K562 (cell line): Measurements from ENCODE around the gene RNU6-8. TPM values are rescaled to one million over a fixed set of nuclear protein-coding genes. Genes with fewer than 3 reads are reported as not detected.

Experiments used
- CREM ChIP-seq: IDR thresholded peaks from 2 replicates; pipeline ENCODE4 v1.6.1; 2014; ENCODE audit warnings: antibody characterized with exemption, low read depth
- ESRRB ChIP-seq: fragments of 250-450 bp; sonication (Bioruptor Pico); IDR thresholded peaks from 2 replicates; pipeline ENCODE4 v1.5.0; 2020; ENCODE audit warnings: mild to moderate bottlenecking, moderate library complexity, borderline replicate concordance
- FOXM1 ChIP-seq, 2 experiments: fragments of 450-650 bp in 1 of 2; sonication (generic) in 1 of 2; formaldehyde crosslinking in 1 of 2; IDR thresholded peaks; 2 replicates each; pipeline versions ENCODE4 v1.6.1 to v1.9.0; 2017 to 2022; ENCODE audit warnings: low read depth in 2 of 2, mild to moderate bottlenecking in 2 of 2, missing genetic modification reagents in 1 of 2, moderate library complexity in 1 of 2
- GATAD2A ChIP-seq: fragments of 450-650 bp; IDR thresholded peaks from 2 replicates; pipeline ENCODE4 v1.6.1; 2017
- HBP1 ChIP-seq: fragments of 450-650 bp; formaldehyde crosslinking; IDR thresholded peaks from 2 replicates; pipeline ENCODE4 v1.4.0; 2022; ENCODE audit warnings: missing genetic modification characterization
- KLF16 ChIP-seq: IDR thresholded peaks from 2 replicates; pipeline ENCODE4 v1.6.1; 2016; ENCODE audit warnings: antibody characterized with exemption
- MIER1 ChIP-seq: fragments of 450-650 bp; IDR thresholded peaks from 2 replicates; pipeline ENCODE4 v1.6.1; 2016; ENCODE audit warnings: antibody characterized with exemption, mild to moderate bottlenecking, low read depth
- NCOA6 ChIP-seq: fragments of 450-650 bp; IDR thresholded peaks from 2 replicates; pipeline ENCODE4 v1.6.1; 2017; ENCODE audit warnings: mild to moderate bottlenecking
- PTRF ChIP-seq: fragments of 450-650 bp; IDR thresholded peaks from 2 replicates; pipeline ENCODE4 v1.6.1; 2016; ENCODE audit warnings: mild to moderate bottlenecking, missing genetic modification characterization, missing compliant biosample characterization
- REST ChIP-seq, 2 experiments: fragments of 450-650 bp; formaldehyde crosslinking in 1 of 2; IDR thresholded peaks; 2 replicates each; pipeline versions ENCODE4 v1.4.0 to v1.6.1; 2014 to 2020; ENCODE audit warnings: mild to moderate bottlenecking in 2 of 2, borderline replicate concordance in 1 of 2, low read depth in 1 of 2
- TAF1 ChIP-seq: IDR thresholded peaks from 2 replicates; pipeline ENCODE4 v1.6.1; 2011; ENCODE audit warnings: mild to moderate bottlenecking, low read length, moderate library complexity; ENCODE audit not compliant: insufficient read depth, control insufficient read depth, severe bottlenecking; ENCODE audit errors: extremely low read depth
- TAL1 ChIP-seq: fragments of 450-650 bp; IDR thresholded peaks from 2 replicates; pipeline ENCODE4 v1.6.1; 2016; ENCODE audit warnings: mild to moderate bottlenecking
- TBL1XR1 ChIP-seq, 2 experiments: IDR thresholded peaks; 2 replicates each; pipeline ENCODE4 v1.6.1; 2012; ENCODE audit warnings: improper control_type of control experiment in 2 of 2, low read length in 2 of 2, mild to moderate bottlenecking in 1 of 2
- VEZF1 ChIP-seq: fragments of 200-800 bp; sonication (Bioruptor generic); IDR thresholded peaks from 2 replicates; pipeline ENCODE4 v1.6.1; 2017; ENCODE audit warnings: missing genetic modification characterization, missing compliant biosample characterization
- YBX1 ChIP-seq: fragments of 450-650 bp; IDR thresholded peaks from 2 replicates; pipeline ENCODE4 v1.7.1; 2016; ENCODE audit warnings: mild to moderate bottlenecking
- ZNF184 ChIP-seq: sonication (generic); formaldehyde crosslinking; IDR thresholded peaks from 2 replicates; pipeline ENCODE4 v1.5.0; 2020; ENCODE audit warnings: missing genetic modification reagents
- ZNF212 ChIP-seq: fragments of 450-650 bp; formaldehyde crosslinking; IDR thresholded peaks from 2 replicates; pipeline ENCODE4 v1.4.0; 2020; ENCODE audit warnings: mild to moderate bottlenecking
- ZNF644 ChIP-seq: fragments of 200-800 bp; sonication (Bioruptor generic); IDR thresholded peaks from 2 replicates; pipeline ENCODE4 v1.6.1; 2016; ENCODE audit warnings: low read depth, missing genetic modification characterization, missing compliant biosample characterization
- polyA plus RNA-seq, 8 experiments: library from polyadenylated mRNA; depleted of rRNA in 4 of 8; stranded (reverse) in 5 of 8; unstranded in 3 of 8; fragments of >200 nt; fragmentation: Nextera tagmentation in 2 of 8; fragmentation: Illumina TruSeq in 1 of 8; extraction: Ambion mirVana in 2 of 8; extraction: Trizol in 1 of 8; gene quantifications; 2 replicates each; pipeline versions ENCODE4 v1.2.1 to v1.2.3, GENCODE V29; 2011 to 2014; ENCODE audit warnings: inconsistent platforms in 1 of 8, missing spikeins in 1 of 8
- total RNA-seq, 7 experiments: library from RNA; depleted of rRNA in 6 of 7; stranded (reverse); fragments of >200 nt in 6 of 7; fragmentation: Illumina TruSeq in 2 of 7; extraction: Trizol in 2 of 7; gene quantifications; 2 replicates each; pipeline versions ENCODE4 v1.2.1 to v1.2.3, GENCODE V29; 2011 to 2021; ENCODE audit warnings: low replicate concordance in 1 of 7

The RNU6-8 gene
- total and polyA plus RNA-seq, 9 of the 15 experiments (the other 6 are each of a cell fraction or from before 2014, with no cell fraction given) = not detected

GRCh38 chr14:32224737-32225377, 21.8 kb upstream of the RNU6-8 start (continued):
- TF ChIP-seq REST (IDR thresholded peaks at IDR 0.05; ENCODE audit: borderline replicate concordance) (peak; percentile 38; the same call in 1 of the 2 replicates), REST (CRISPR knock-in tag; IDR thresholded peaks at IDR 0.05; ENCODE audit: low read depth) (no peak), FOXM1 (IDR thresholded peaks at IDR 0.05; ENCODE audit: low read depth) (no peak), FOXM1 (CRISPR knock-in tag; IDR thresholded peaks at IDR 0.05; ENCODE audit: low read depth) (no peak), KLF16 (no peak), TAL1 (no peak), YBX1 (no peak), PTRF (no peak), ZNF184 (no peak), HBP1 (CRISPR knock-in tag) (no peak), ZNF644 (no peak), MIER1 (no peak), GATAD2A (no peak), NCOA6 (no peak), ZNF212 (no peak), ESRRB (CRISPR knock-in tag) (no peak), TAF1 (no peak), VEZF1 (peak; percentile 48; the same call in 1 of the 2 replicates), TBL1XR1 (IDR thresholded peaks at IDR 0.05; ENCODE audit: low read length in 2 of 2) (no peak), CREM (peak; percentile 25; the same call in 1 of the 2 replicates)
